GM18951 (cell line): ENCODE results near the gene ZG16B.

Source experiments
- POLR2A ChIP-seq: IDR thresholded peaks from 4 replicates; pipeline ENCODE4 v1.6.1; 2011; ENCODE audit warnings: mild to moderate bottlenecking; ENCODE audit not compliant: insufficient read length, insufficient read depth; ENCODE audit errors: extremely low read depth
- in situ Hi-C: fragments of 300-500 bp; cut with MboI; formaldehyde crosslinking; loops from one replicate; pipeline ENCODE4 v1.12.0; 2022; ENCODE audit warnings: low sequenced_read_pairs, mixed read lengths, inconsistent platforms; ENCODE audit not compliant: unreplicated experiment

ZG16B gene

GRCh38 chr16:2792940-2793339, 37.2 kb upstream of the ZG16B start:
- TF ChIP-seq POLR2A, result no peak
- in situ Hi-C loops, result no loop called here

- in situ Hi-C loops, result no loop called here
Observed at GRCh38 chr16:2795395-2796143, 34.5 kb upstream of the ZG16B start.

GRCh38 chr16:2798723-2799204, 31.3 kb upstream of the ZG16B start:
- no peak for TF ChIP-seq POLR2A
- in situ Hi-C loops, result no loop called here

More at GRCh38 chr16:2795395-2796143, 34.5 kb upstream of the ZG16B start:
- TF ChIP-seq POLR2A, result no peak

GRCh38 chr16:2799205-2799858, 30.8 kb upstream of the ZG16B start:
- TF ChIP-seq POLR2A, result no peak
- in situ Hi-C loops, result no loop called here

GRCh38 chr16:2799859-2800226, 30.3 kb upstream of the ZG16B start:
- in situ Hi-C loops, result no loop called here
- no peak for TF ChIP-seq POLR2A

- no peak for TF ChIP-seq POLR2A
- in situ Hi-C loops, result no loop called here
Observed at GRCh38 chr16:2803545-2804195, 26.4 kb upstream of the ZG16B start.

GRCh38 chr16:2804728-2805127, 25.4 kb upstream of the ZG16B start:
- no peak for TF ChIP-seq POLR2A
- in situ Hi-C loops, result no loop called here

- no peak for TF ChIP-seq POLR2A
- in situ Hi-C loops, result no loop called here
Observed at GRCh38 chr16:2806286-2806685, 23.8 kb upstream of the ZG16B start.

- in situ Hi-C loops, result no loop called here
- TF ChIP-seq POLR2A, result no peak
Observed at GRCh38 chr16:2808181-2808580, 21.9 kb upstream of the ZG16B start.

GRCh38 chr16:2809149-2809760, 20.8 kb upstream of the ZG16B start:
- in situ Hi-C loops, result no loop called here
- TF ChIP-seq POLR2A, result no peak

- in situ Hi-C loops, result no loop called here
Observed at GRCh38 chr16:2810651-2811050, 19.5 kb upstream of the ZG16B start.

GRCh38 chr16:2811703-2812471, 18.2 kb upstream of the ZG16B start:
- in situ Hi-C loops, result no loop called here
- no peak for TF ChIP-seq POLR2A

More at GRCh38 chr16:2810651-2811050, 19.5 kb upstream of the ZG16B start:
- TF ChIP-seq POLR2A, result no peak
